K562 (cell line): Measurements from ENCODE around the gene CCDC15. TPM values are rescaled to one million over a fixed set of nuclear protein-coding genes. Genes with fewer than 3 reads are reported as not detected.

Experiments used
- ATAC-seq: fragments of 200-7000 bp; cut with Tn5 transposase; 3 replicates; pipeline ENCODE4 v1.9.1; 2020; ENCODE audit warnings: moderate library complexity
- BruUV-seq: library from RNA; stranded (reverse); fragments of 400-500 nt; replicated peaks from 2 replicates; lab custom pipeline; 2021; lab: Mats Ljungman, UMichigan
- CTCF ChIA-PET: fragments of 300-600 bp; formaldehyde crosslinking; extraction: SDS; loops from one replicate; lab custom pipeline; 2021; ENCODE audit warnings: low intra/inter-chr PET ratio; lab: Yijun Ruan, JAX
- POLR2A ChIA-PET: fragments of 300-600, 350-650 bp; sonication (Branson Sonifier 250); formaldehyde crosslinking; extraction: SDS; loops from one replicate; lab custom pipeline; 2021; ENCODE audit warnings: antibody characterized with exemption, inconsistent platforms; lab: Yijun Ruan, JAX
- DNase-seq, 4 experiments: peaks; one replicate each; pipeline versions ENCODE4 v3.0.0 to v3.0.0-alpha.2; 2011 to 2018; ENCODE audit warnings: low spot score in 3 of 4, mixed read lengths in 3 of 4; ENCODE audit errors: extremely low read depth in 1 of 4
- FAIRE-seq: peaks from 2 replicates; lab custom pipeline; 2011; peaks lifted over from hg19 to GRCh38; lab: Jason Lieb, UNC
- H2AFZ ChIP-seq: 2 replicates; pipeline ENCODE4 v1.6.0; 2011; ENCODE audit warnings: low read depth, low read length, control low read depth, inconsistent platforms
- H3K27ac ChIP-seq: fragments of 200-600 bp; 3 replicates; pipeline ENCODE4 v1.8.0; 2011; ENCODE audit warnings: low read depth, mild to moderate bottlenecking, control low read depth, inconsistent platforms, low read length, moderate library complexity, mixed read lengths; ENCODE audit errors: extremely low read depth
- H3K27me3 ChIP-seq, 2 experiments: fragments of 300-600 bp in 1 of 2; 2 replicates in 1 of 2; 3 replicates in 1 of 2; pipeline versions ENCODE4 v1.6.0 to v1.8.0; 2011; ENCODE audit warnings: inconsistent platforms in 2 of 2, low read length in 2 of 2, mild to moderate bottlenecking in 1 of 2, mixed read lengths in 1 of 2, moderate library complexity in 1 of 2; ENCODE audit not compliant: control insufficient read depth in 2 of 2, insufficient read depth in 2 of 2
- H3K36me3 ChIP-seq: fragments of 300-600 bp; 3 replicates; pipeline ENCODE4 v1.8.0; 2011; ENCODE audit warnings: mild to moderate bottlenecking, low read length, inconsistent platforms; ENCODE audit not compliant: control insufficient read depth, insufficient read depth
- H3K4me1 ChIP-seq, 2 experiments: fragments of 200-600 bp in 1 of 2; replicated peaks in 1 of 2; 2 replicates in 1 of 2; 3 replicates in 1 of 2; pipeline versions ENCODE4 v1.5.1 to v1.8.0; 2011; ENCODE audit warnings: inconsistent platforms in 2 of 2, low read length in 2 of 2, mild to moderate bottlenecking in 1 of 2, mixed read lengths in 1 of 2, moderate library complexity in 1 of 2; ENCODE audit not compliant: control insufficient read depth in 2 of 2, insufficient read depth in 2 of 2
- H3K4me2 ChIP-seq: 2 replicates; pipeline ENCODE4 v1.6.1; 2011; ENCODE audit warnings: low read length, control low read depth, inconsistent platforms, mixed read lengths; ENCODE audit not compliant: insufficient read depth
- H3K4me3 ChIP-seq: fragments of 200-600 bp; sonication (generic), shearing (Covaris generic); 2 replicates; pipeline ENCODE4 v1.5.1; 2016; ENCODE audit warnings: control low read depth, inconsistent platforms
- H3K79me2 ChIP-seq: fragments of 200-600 bp; 3 replicates; pipeline ENCODE4 v1.8.0; 2011; ENCODE audit warnings: low read length, inconsistent platforms; ENCODE audit not compliant: control insufficient read depth, insufficient read depth
- H3K9ac ChIP-seq, 2 experiments: 2 replicates each; pipeline versions ENCODE4 v1.6.0 to v1.6.1; 2011; ENCODE audit warnings: low read depth in 2 of 2, low read length in 2 of 2, control low read depth in 1 of 2, inconsistent platforms in 1 of 2, mild to moderate bottlenecking in 1 of 2, mixed read lengths in 1 of 2; ENCODE audit not compliant: insufficient read depth in 1 of 2
- H3K9me1 ChIP-seq: one replicate; pipeline ENCODE4 v1.6.0; 2011; ENCODE audit warnings: inconsistent platforms, mild to moderate bottlenecking, low read length, moderate library complexity; ENCODE audit not compliant: control insufficient read depth, insufficient read depth
- H3K9me3 ChIP-seq: replicated peaks from 2 replicates; pipeline ENCODE4 v1.5.1; 2011; ENCODE audit warnings: low read depth, low read length, inconsistent platforms; ENCODE audit not compliant: control insufficient read depth, insufficient read depth
- H4K20me1 ChIP-seq: replicated peaks from 2 replicates; pipeline ENCODE4 v1.6.1; 2011; ENCODE audit warnings: low read length, inconsistent platforms, mixed read lengths; ENCODE audit not compliant: control insufficient read depth, insufficient read depth
- ARID4B ChIP-seq: sonication (generic); formaldehyde crosslinking; IDR thresholded peaks from 2 replicates; pipeline ENCODE4 v1.8.0; 2022; ENCODE audit warnings: mild to moderate bottlenecking, missing genetic modification reagents
- MCM3 ChIP-seq: fragments of 450-650 bp; IDR thresholded peaks from 2 replicates; pipeline ENCODE4 v1.6.1; 2016
- MYNN ChIP-seq, 2 experiments: sonication (generic); formaldehyde crosslinking in 1 of 2; IDR thresholded peaks; 2 replicates each; pipeline versions ENCODE4 v1.5.0 to v1.6.1; 2016 to 2020; ENCODE audit warnings: antibody characterized with exemption in 1 of 2, missing genetic modification reagents in 1 of 2
- PCBP1 ChIP-seq: fragments of 200-400 bp; formaldehyde crosslinking; IDR thresholded peaks from 2 replicates; pipeline ENCODE4 v1.6.1; 2018; ENCODE audit warnings: mild to moderate bottlenecking, low read depth, low read length; ENCODE audit not compliant: poor library complexity, severe bottlenecking
- PRDM10 ChIP-seq: fragments of 450-650 bp; IDR thresholded peaks from 2 replicates; pipeline ENCODE4 v1.6.1; 2018; ENCODE audit not compliant: partially characterized antibody
- THRA ChIP-seq: fragments of 450-650 bp; IDR thresholded peaks from 2 replicates; pipeline ENCODE4 v1.6.1; 2017; ENCODE audit warnings: mild to moderate bottlenecking, moderate library complexity
- WGBS: fragments of 100-300 bp; shearing (Covaris generic); methylation state at CpG from one replicate; pipeline ENCODE4 v1.1.6; 2016; ENCODE audit warnings: low coverage, mixed read lengths; ENCODE audit not compliant: insufficient coverage; ENCODE audit errors: missing lambda C conversion rate; 5-methylcytosine and 5-hydroxymethylcytosine counted together
- in situ Hi-C: fragments of 300-500 bp; cut with MboI; formaldehyde crosslinking; loops from 4 replicates; pipeline ENCODE4 v1.15.0; 2018; ENCODE audit warnings: inconsistent platforms, mixed read lengths
- intact Hi-C: fragments of 100-400 bp; cut with micrococcal nuclease; formaldehyde crosslinking; loops from 2 replicates; pipeline ENCODE4 v1.14.2; 2022
- polyA plus RNA-seq, 8 experiments: library from polyadenylated mRNA; depleted of rRNA in 4 of 8; stranded (reverse) in 5 of 8; unstranded in 3 of 8; fragments of >200 nt; fragmentation: Nextera tagmentation in 2 of 8; fragmentation: Illumina TruSeq in 1 of 8; extraction: Ambion mirVana in 2 of 8; extraction: Trizol in 1 of 8; gene quantifications; 2 replicates each; pipeline versions ENCODE4 v1.2.1 to v1.2.3, GENCODE V29; 2011 to 2014; ENCODE audit warnings: inconsistent platforms in 1 of 8, missing spikeins in 1 of 8
- total RNA-seq, 7 experiments: library from RNA; depleted of rRNA in 6 of 7; stranded (reverse); fragments of >200 nt in 6 of 7; fragmentation: Illumina TruSeq in 2 of 7; extraction: Trizol in 2 of 7; gene quantifications; 2 replicates each; pipeline versions ENCODE4 v1.2.1 to v1.2.3, GENCODE V29; 2011 to 2021; ENCODE audit warnings: low replicate concordance in 1 of 7

Gene CCDC15
- total and polyA plus RNA-seq, 9 of the 15 experiments (the other 6 are each of a cell fraction or from before 2014, with no cell fraction given) = 1.9 to 9.2 (median 3.9) TPM

GRCh38 chr11:125081098-125081798 lies 127.2 kb downstream of the CCDC15 start:
- CTCF ChIA-PET = no interaction called here
- no peak for ATAC-seq

More at GRCh38 chr11:125081098-125081798, 127.2 kb downstream of the CCDC15 start:
- no TSS peak for BruUV-seq
- H3K36me3 ChIP-seq = no peaks in the 10 kb centered on the region
- no peak for TF ChIP-seq THRA
- TF ChIP-seq PRDM10 = no peak
- TF ChIP-seq PCBP1 = no peak
- TF ChIP-seq MYNN (IDR thresholded peaks at IDR 0.05) = no peak
- TF ChIP-seq MYNN (CRISPR knock-in tag; IDR thresholded peaks at IDR 0.05) = no peak
- TF ChIP-seq ARID4B (CRISPR knock-in tag) = no peak
- TF ChIP-seq MCM3 = no peak
- intact Hi-C loops = no loop called here
- no peaks in the 10 kb centered on the region for H3K9me1 ChIP-seq
- FAIRE-seq (no peak), DNase-seq (no peak)
- in situ Hi-C loops = no loop called here
- H2AFZ ChIP-seq = no peak overlapping the region
- H3K4me2 ChIP-seq = no peak overlapping the region
- 65% methylated on average over 12 of the region's 14 CpGs for WGBS
- H3K9me3 ChIP-seq = no peaks in the 10 kb centered on the region
- no peak overlapping the region for H3K27ac ChIP-seq
- no peak overlapping the region for H3K4me3 ChIP-seq
- H3K4me1 ChIP-seq = peaks cover 6 to 9% of the 10 kb centered on the region in 2 experiments
- H3K27me3 ChIP-seq = no peaks in the 10 kb centered on the region
- H3K79me2 ChIP-seq = no peaks in the 10 kb centered on the region
- H3K9ac ChIP-seq = peak overlapping the region in 1 of 2 experiments; percentile 62; a peak in 2 of 4 replicates
- POLR2A ChIA-PET = interaction anchor here (0.5 kb wide), 1 partner anchor 22 kb away, joined by 3 read pairs; no protein-coding TSS in a partner anchor
- no peaks in the 10 kb centered on the region for H4K20me1 ChIP-seq
